Vagina (tissue), 2 donors: ENCODE measurements around the gene SHC1.
"Not testable (repeated sequence)": the region's sequence is repeated elsewhere in the genome, so short reads cannot be mapped to it uniquely, and the experiment has no call there.

ENCODE experiments used
- CTCF ChIP-seq, 3 experiments: fragments of 450-650 bp in 2 of 3; fragments of 200-600 bp in 1 of 3; sonication (generic) in 1 of 3; IDR thresholded peaks; one replicate each; pipeline ENCODE4 v1.5.1; 2017 to 2019; ENCODE audit warnings: antibody characterized with exemption in 3 of 3, mild to moderate bottlenecking in 2 of 3, moderate library complexity in 2 of 3
- POLR2A ChIP-seq, 2 donors: fragments of 450-650 bp; IDR thresholded peaks; one replicate each; pipeline ENCODE4 v1.6.1; 2017; ENCODE audit warnings: antibody characterized with exemption in 2 of 2, mild to moderate bottlenecking in 2 of 2, moderate library complexity in 2 of 2

- not testable (repeated sequence) for TF ChIP-seq CTCF, POLR2A (IDR thresholded peaks at IDR 0.05)
Measured at GRCh38 chr1:154995301-154995983, 24.9 kb upstream of the SHC1 start.
